Activated naive CD4-positive, alpha-beta T cell treated with anti-CD3 and anti-CD28 coated beads, Interleukin-2, amount 10 ng/mL, durations not matched to agents 7 days and 5 days (primary cell): ENCODE measurements around the gene CD1B.

Source experiments
- CTCF ChIA-PET: fragments of 350-600 bp; sonication (Branson Sonifier 250); formaldehyde crosslinking; loops from one replicate; lab custom pipeline; 2021; ENCODE audit warnings: antibody characterized with exemption; lab: Charles Lee
- DNase-seq: peaks from one replicate; pipeline ENCODE4 v3.0.0-alpha.2; 2020
- H3K27ac Mint-ChIP-seq: one replicate; pipeline ENCODE4 v1.8.0; 2021; ENCODE audit warnings: mild to moderate bottlenecking, moderate library complexity, mixed read lengths
- H3K27me3 Mint-ChIP-seq: one replicate; pipeline ENCODE4 v1.8.0; 2021; ENCODE audit warnings: mild to moderate bottlenecking, mixed read lengths
- H3K36me3 Mint-ChIP-seq: one replicate; pipeline ENCODE4 v1.8.0; 2021; ENCODE audit warnings: mixed read lengths
- H3K4me1 Mint-ChIP-seq: one replicate; pipeline ENCODE4 v1.8.0; 2021; ENCODE audit warnings: mixed read lengths
- H3K4me3 Mint-ChIP-seq: one replicate; pipeline ENCODE4 v1.8.0; 2021; ENCODE audit warnings: mild to moderate bottlenecking, moderate library complexity, mixed read lengths
- H3K9me3 Mint-ChIP-seq: one replicate; pipeline ENCODE4 v1.8.0; 2021; ENCODE audit warnings: mixed read lengths

The CD1B gene

DNA sequence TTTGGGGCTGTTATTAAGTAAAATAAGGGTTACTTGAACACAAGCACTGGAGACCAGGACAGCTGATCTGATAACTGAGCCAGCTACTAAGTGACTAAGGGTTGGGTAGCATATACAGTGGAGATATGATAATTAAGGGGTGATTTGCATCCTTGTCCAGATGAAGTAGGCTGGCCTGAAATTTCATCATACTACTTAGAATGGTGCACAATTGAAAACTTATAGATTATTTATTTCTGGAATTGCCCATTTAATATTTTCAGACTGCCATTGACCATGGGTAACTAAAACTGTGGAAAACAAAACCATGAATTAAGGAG lies 3.8 kb upstream of the CD1B start:
- Mint-ChIP-seq H3K27ac (no peak overlapping the region), H3K4me1 (peaks cover 23% of the 10 kb centered on the region), H3K9me3 (peaks cover under 1% of the 10 kb centered on the region), H3K36me3 (no peaks in the 10 kb centered on the region), H3K4me3 (no peak overlapping the region), H3K27me3 (peaks cover 7% of the 10 kb centered on the region)
- no peak for DNase-seq
- CTCF ChIA-PET: no interaction called here

DNA sequence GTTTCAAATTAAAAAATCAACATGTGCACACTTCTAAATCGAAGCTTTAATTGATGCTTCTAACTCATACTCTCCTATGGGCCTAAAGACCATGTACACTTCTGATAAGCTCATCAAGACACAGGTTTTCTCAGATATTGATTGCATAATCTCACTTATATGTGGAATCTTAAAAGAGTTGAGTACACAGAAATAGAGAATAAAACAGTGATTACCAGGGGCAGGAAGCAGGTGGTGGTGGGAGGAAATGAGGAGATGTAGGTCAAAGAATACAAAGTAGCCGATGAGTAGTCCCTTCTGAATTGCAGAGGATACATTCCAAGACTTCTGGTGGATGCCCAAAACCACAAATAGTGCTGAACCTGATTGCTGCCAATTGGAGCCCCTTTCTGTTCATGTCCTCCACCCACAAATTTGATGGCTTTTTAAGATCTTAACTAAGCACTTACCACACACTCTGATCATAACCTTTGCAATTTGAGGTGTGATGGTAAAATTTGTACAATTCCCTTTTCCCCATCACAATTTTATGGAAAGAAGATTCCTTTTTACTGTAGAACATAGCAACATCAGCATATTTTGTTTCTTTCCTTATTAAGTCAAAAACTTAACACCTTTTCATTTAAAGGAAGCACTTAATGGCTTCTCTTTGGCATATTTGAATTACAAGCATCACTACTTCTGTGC lies 3.3 kb upstream of the CD1B start:
- H3K4me1 Mint-ChIP-seq: peaks cover 23% of the 10 kb centered on the region
- H3K27ac Mint-ChIP-seq: no peak overlapping the region

DNA sequence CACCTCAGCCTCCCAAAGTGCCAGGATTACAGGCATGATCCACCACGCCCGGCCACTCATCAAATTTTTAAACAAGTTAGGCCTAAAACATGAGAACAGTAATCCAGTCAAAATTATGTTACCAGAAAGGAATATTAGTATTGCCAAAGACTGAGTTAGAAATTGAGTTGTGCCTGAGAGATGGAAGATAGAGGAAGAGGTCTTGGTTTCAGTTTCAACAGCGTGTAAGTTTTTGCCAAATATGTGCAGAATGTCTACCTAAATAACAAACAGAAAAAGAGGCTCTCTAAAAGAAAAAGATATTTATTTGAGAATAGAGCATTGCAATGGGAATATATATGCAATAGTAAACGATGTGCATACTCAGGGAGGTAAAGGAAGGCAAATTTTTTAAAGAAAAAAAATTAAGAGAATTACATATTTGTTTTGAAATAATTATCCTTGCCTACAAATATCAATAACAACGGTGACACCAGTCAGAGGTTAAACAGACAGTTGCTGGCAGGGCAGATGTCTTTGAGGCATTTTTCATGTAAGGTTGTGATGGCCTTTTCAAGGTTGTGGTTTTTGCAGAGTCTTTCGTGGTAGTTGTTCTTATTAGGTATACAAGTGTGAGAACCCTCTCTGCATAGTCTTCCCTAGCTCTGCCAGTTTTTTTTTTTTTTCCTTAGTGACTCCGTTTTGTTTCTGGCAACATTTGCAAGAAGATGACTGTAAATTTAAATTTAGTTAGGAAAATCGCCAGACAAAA lies 2.2 kb upstream of the CD1B start:
- DNase-seq: no peak
- CTCF ChIA-PET: no interaction called here

More for the DNA sequence above, 3.3 kb upstream of the CD1B start:
- Mint-ChIP-seq H3K36me3 (no peaks in the 10 kb centered on the region), H3K27me3 (peaks cover 7% of the 10 kb centered on the region), H3K4me3 (no peak overlapping the region), H3K9me3 (no peaks in the 10 kb centered on the region)
- CTCF ChIA-PET: no interaction called here
- no peak for DNase-seq

DNA sequence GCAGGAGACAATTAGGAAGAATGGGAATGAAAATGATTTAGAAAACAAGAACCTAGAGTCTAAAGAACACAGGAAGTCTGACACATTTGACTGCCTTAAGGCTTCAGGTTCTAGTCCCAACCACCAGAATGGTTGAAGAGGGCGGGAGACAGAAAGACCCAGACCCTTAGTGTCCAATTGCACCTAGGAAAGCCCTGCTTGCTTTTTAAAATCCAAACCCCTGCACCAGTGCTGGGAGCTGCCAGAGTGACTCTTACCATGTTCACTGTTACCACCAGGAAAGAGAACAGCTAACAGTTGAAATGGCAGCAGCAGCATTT lies 265 bp downstream of the CD1B start:
- no peaks in the 10 kb centered on the region for H3K36me3 Mint-ChIP-seq
- H3K9me3 Mint-ChIP-seq: no peaks in the 10 kb centered on the region
- no peak for DNase-seq
- H3K27ac Mint-ChIP-seq: no peak overlapping the region
- peaks cover 4% of the 10 kb centered on the region for H3K27me3 Mint-ChIP-seq
- CTCF ChIA-PET: interaction anchor here (2.4 kb wide), 1 partner anchor 84 kb away, joined by 24 read pairs; no protein-coding TSS in a partner anchor
- H3K4me1 Mint-ChIP-seq: peaks cover 18% of the 10 kb centered on the region
- H3K4me3 Mint-ChIP-seq: no peak overlapping the region

More for the DNA sequence above, 2.2 kb upstream of the CD1B start:
- Mint-ChIP-seq H3K4me3 (no peak overlapping the region), H3K27ac (no peak overlapping the region), H3K27me3 (peaks cover 11% of the 10 kb centered on the region), H3K4me1 (peaks cover 23% of the 10 kb centered on the region), H3K9me3 (no peaks in the 10 kb centered on the region), H3K36me3 (no peaks in the 10 kb centered on the region)

DNA sequence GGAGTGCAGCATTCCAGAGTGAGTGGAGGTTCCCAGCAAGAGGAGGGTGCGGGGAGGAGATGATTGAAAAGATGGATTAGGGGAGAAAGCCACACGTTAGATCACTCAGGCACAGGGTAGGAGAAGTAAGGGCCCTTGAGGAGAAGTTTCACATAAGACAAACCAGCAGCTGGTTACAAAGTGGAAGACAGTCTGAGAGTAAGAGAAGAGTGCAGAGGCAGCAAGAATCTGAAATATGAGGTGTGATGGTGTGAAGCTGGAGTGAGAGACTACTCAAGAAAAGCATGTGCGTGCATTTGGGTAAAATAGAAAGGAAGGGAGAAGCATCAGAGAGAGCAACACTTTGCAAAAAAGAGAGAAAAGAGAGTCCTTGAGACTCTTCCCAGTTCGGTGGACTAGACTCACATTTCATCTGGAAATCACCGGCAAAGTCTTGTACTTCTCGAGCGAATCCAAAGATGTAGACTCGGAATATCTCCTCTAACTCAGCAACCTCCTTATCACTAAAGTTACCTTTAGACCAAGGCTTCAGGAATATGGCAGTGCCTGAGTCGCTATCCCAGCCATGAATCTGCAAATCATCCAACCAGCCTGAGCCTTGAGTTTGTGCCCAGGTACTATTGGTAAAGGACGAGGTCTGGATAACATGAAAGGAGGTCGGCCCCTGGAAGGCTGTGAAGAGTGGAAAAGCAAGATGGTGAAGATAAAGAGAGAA lies 783 bp downstream of the CD1B start:
- H3K9me3 Mint-ChIP-seq: no peaks in the 10 kb centered on the region
- H3K27me3 Mint-ChIP-seq: peaks cover 4% of the 10 kb centered on the region
- H3K4me3 Mint-ChIP-seq: no peak overlapping the region
- peaks cover 16% of the 10 kb centered on the region for H3K4me1 Mint-ChIP-seq
- H3K27ac Mint-ChIP-seq: no peak overlapping the region
- H3K36me3 Mint-ChIP-seq: no peaks in the 10 kb centered on the region
- CTCF ChIA-PET: interaction anchor here (1.2 to 2.4 kb wide), 3 partner anchors 84 to 145 kb away, joined by 3 to 26 read pairs (median 24); no protein-coding TSS in a partner anchor
- no peak for DNase-seq

DNA sequence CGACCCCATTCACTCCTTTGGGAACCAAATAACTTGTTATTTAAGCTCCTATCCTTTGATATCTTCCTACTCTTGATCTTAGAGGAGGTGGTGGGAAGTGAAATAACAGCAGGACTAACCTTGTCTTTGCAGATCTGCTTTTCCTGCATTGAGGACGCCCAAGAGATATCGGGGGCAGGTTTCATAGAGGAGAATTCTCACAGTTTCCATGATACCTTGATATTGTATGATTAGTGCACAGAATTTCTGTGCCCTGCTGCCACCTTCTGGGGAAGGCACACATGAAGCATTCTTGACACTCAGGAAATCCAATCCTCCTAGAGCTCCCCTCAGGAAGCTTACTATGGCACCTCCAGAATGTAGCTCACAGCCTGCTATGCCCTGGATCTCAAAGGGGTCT lies 1.6 kb downstream of the CD1B start:
- CTCF ChIA-PET: interaction anchor here (1.2 to 2.4 kb wide), 3 partner anchors 83 to 144 kb away, joined by 3 to 26 read pairs (median 24); no protein-coding TSS in a partner anchor
- H3K36me3 Mint-ChIP-seq: no peaks in the 10 kb centered on the region
- no peak for DNase-seq
- no peak overlapping the region for H3K27ac Mint-ChIP-seq
- H3K9me3 Mint-ChIP-seq: no peaks in the 10 kb centered on the region
- no peak overlapping the region for H3K4me3 Mint-ChIP-seq
- peaks cover 12% of the 10 kb centered on the region for H3K4me1 Mint-ChIP-seq
- H3K27me3 Mint-ChIP-seq: peaks cover 4% of the 10 kb centered on the region

DNA sequence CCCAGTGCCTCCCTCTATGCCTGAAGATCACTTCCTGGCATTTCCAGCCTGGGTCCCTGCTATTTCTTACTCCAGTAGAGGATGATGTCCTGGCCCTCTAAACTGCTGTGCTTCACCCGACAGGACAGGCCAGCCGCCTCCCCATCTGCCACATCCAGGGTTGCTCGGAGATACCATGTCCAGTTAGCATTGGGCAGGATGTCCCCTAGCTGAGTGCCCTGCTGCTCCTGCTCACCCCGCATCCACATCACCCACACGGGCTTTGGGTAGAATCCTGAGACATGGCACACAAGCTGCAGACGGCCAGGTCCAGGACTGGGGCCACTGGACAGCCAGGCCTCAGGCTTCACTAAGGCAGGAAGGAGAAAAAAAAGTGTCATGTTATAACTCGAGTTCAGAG lies 2.0 kb downstream of the CD1B start:
- no peaks in the 10 kb centered on the region for H3K36me3 Mint-ChIP-seq
- H3K9me3 Mint-ChIP-seq: no peaks in the 10 kb centered on the region
- H3K4me3 Mint-ChIP-seq: no peak overlapping the region
- peaks cover 9% of the 10 kb centered on the region for H3K4me1 Mint-ChIP-seq
- H3K27me3 Mint-ChIP-seq: peaks cover 4% of the 10 kb centered on the region
- CTCF ChIA-PET: interaction anchor here (1.2 to 2.4 kb wide), 3 partner anchors 82 to 144 kb away, joined by 3 to 26 read pairs (median 24); no protein-coding TSS in a partner anchor
- H3K27ac Mint-ChIP-seq: no peak overlapping the region
- DNase-seq: no peak

DNA sequence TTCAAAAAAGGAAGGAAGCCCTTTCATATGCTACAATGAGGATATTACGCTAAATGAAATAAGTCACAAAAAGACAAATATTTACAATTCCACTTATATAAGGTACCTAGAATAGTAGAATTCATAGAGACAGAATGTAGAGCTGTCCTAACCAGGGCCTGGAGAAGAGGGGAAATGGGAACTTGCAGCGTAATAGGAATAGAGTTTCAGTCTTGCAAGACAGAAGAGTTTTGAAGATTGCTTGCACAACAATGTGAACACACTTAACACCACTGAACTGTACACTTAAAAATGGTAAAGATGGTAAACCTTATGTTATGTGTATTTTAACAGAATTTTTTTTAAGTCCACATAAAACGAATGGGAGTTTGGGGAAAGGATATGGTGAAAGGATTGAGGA lies 2.9 kb downstream of the CD1B start:
- Mint-ChIP-seq H3K27ac (no peak overlapping the region), H3K4me1 (peaks cover 2% of the 10 kb centered on the region), H3K9me3 (no peaks in the 10 kb centered on the region), H3K36me3 (no peaks in the 10 kb centered on the region), H3K27me3 (peaks cover 4% of the 10 kb centered on the region), H3K4me3 (no peak overlapping the region)
- DNase-seq: no peak
- CTCF ChIA-PET: interaction anchor here (2.4 kb wide), 1 partner anchor 82 kb away, joined by 24 read pairs; no protein-coding TSS in a partner anchor

DNA sequence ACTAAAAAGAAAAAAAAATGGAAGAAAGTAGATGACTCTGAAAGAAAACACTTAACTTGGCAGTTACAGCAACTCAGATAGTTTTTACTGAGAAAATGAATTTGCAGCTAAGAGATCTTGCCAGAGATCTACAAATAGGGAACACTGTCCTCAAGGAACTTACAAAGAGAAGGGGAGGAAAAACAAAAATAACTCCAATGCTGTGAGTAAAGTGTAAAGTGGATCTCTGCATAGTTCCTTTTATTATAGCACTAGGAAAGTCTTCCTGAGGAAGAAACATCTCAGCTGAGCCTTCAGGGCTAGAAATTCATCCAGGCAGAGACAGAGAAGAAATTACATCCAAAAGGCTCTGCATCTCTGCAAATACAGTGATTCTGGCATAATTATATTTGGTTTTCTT lies 3.9 kb downstream of the CD1B start:
- CTCF ChIA-PET: interaction anchor here (0.6 to 1.7 kb wide), 2 partner anchors 37 to 124 kb away, joined by 3 read pairs; no protein-coding TSS in a partner anchor
- Mint-ChIP-seq H3K4me3 (no peak overlapping the region), H3K36me3 (no peaks in the 10 kb centered on the region), H3K4me1 (no peaks in the 10 kb centered on the region), H3K27ac (no peak overlapping the region), H3K9me3 (no peaks in the 10 kb centered on the region), H3K27me3 (peaks cover 4% of the 10 kb centered on the region)
- DNase-seq: no peak

DNA sequence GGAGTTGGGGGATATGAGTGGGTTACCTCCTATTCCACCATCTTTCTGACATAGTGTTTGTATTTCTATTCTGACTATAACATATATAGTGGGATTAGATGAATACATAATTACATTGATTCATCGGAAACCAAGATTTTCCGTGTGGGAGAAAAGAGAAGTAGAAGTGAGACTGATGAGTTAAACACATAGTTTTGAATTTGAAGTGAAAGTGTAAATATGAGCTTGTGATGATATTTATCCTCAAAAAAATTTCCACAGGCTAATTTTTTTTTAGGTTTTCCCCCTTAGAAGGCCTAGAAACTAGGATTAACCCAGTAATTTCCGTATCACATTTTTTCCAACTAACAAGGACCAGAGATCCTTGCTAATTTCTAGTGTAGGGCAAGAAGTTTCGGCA lies 6.9 kb downstream of the CD1B start:
- H3K4me1 Mint-ChIP-seq: no peaks in the 10 kb centered on the region
- no peak overlapping the region for H3K4me3 Mint-ChIP-seq
- H3K27ac Mint-ChIP-seq: no peak overlapping the region
- H3K27me3 Mint-ChIP-seq: peaks cover 3% of the 10 kb centered on the region
- CTCF ChIA-PET: no interaction called here
- H3K36me3 Mint-ChIP-seq: no peaks in the 10 kb centered on the region
- H3K9me3 Mint-ChIP-seq: no peaks in the 10 kb centered on the region
- no peak for DNase-seq

DNA sequence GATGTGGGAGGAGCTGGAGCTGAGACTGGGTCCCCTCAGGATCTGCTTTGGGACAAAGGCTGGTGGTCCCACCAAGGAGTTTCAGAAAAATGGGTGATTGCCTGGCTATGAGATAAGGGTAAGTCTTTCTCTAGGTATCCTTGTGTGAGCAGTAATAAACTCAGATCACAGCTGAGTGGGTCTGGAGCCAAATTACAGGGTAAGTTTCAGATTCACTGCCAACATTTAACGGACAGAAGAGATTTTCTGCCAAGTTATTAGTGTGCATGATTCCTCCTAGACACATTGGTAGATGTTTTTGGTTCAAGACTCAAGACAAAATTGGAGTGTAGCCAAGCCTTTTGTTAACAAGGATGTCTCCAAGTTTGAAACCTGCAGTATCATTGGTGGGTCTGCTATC lies 7.5 kb downstream of the CD1B start:
- Mint-ChIP-seq H3K9me3 (no peaks in the 10 kb centered on the region), H3K36me3 (no peaks in the 10 kb centered on the region), H3K4me3 (no peak overlapping the region), H3K27ac (no peak overlapping the region), H3K4me1 (no peaks in the 10 kb centered on the region), H3K27me3 (no peaks in the 10 kb centered on the region)
- CTCF ChIA-PET: no interaction called here
- no peak for DNase-seq

DNA sequence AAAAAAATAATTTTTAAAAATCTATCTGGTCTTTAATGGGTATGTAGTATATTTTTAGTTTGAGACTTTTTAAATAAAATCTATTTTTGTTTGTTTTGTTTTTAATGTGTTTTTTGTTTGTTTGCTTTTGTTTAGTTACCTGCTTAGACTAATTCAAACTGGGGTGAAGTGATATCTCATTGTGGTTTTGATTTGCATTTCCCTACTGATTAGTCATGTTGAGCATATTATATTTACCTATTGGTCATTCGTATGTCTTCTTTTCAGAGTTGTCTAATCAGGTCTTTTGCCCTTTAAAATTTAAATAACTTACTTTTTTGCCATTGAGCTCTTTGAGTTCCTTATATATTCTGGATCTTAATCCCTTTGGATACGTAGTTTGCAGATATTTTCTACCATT lies 20.3 kb downstream of the CD1B start:
- CTCF ChIA-PET: no interaction called here
- H3K4me3 Mint-ChIP-seq: no peak overlapping the region
- no peaks in the 10 kb centered on the region for H3K4me1 Mint-ChIP-seq
- no peaks in the 10 kb centered on the region for H3K27me3 Mint-ChIP-seq
- DNase-seq: no peak
- no peak overlapping the region for H3K27ac Mint-ChIP-seq
- H3K9me3 Mint-ChIP-seq: peaks cover 2% of the 10 kb centered on the region
- H3K36me3 Mint-ChIP-seq: no peaks in the 10 kb centered on the region

DNA sequence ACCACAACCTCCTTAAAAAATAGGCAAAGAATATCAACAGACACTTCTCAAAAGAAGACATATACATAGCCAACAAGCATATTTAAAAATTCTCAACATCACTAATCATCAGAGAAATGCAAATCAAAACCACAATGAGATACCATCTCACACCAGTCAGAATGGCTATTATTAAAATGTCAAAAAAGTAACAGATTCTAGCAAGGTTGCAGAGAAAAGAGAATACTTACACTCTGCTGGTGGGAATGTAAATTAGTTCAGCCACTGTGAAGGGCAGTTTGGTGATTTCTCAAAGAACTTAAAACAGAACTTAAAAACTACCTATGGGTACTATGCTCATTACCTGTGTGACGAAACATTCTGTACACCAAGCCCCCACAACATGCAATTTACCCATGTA lies 20.7 kb downstream of the CD1B start:
- Mint-ChIP-seq H3K36me3 (no peaks in the 10 kb centered on the region), H3K27me3 (no peaks in the 10 kb centered on the region), H3K4me1 (no peaks in the 10 kb centered on the region), H3K4me3 (no peak overlapping the region), H3K9me3 (peaks cover 2% of the 10 kb centered on the region), H3K27ac (no peak overlapping the region)
- no peak for DNase-seq
- CTCF ChIA-PET: no interaction called here

DNA sequence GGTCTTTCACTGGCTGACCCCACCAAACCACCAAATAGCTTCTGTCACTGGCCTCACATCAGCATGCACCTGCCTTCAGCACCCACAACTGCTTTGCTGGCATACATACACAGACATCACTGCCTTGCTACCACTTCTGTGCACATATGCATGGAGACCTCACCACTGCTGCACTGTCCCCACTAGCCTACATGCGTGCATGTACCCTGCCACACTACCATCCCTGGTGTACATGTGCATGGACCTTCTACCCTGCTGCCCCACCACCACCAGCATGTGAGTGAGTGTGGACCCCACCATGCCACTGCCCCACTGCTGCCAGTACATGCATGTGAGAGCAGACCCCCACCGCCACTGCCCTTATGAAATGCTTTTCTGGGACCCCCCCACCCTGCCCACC lies 35.5 kb downstream of the CD1B start:
- Mint-ChIP-seq H3K4me1 (no peaks in the 10 kb centered on the region), H3K4me3 (no peak overlapping the region)
- CTCF ChIA-PET: no interaction called here

More for the DNA sequence above, 35.5 kb downstream of the CD1B start:
- no peak for DNase-seq
- Mint-ChIP-seq H3K27me3 (no peaks in the 10 kb centered on the region), H3K9me3 (peaks cover 2% of the 10 kb centered on the region), H3K36me3 (no peaks in the 10 kb centered on the region), H3K27ac (no peak overlapping the region)
